T follicular helper cell (primary cell): ENCODE measurements around the gene PSD2.

Experiments used
- DNase-seq: peaks from one replicate; pipeline ENCODE4 v3.0.0-alpha.2; 2020; ENCODE audit warnings: low read depth

The PSD2 gene

DNA sequence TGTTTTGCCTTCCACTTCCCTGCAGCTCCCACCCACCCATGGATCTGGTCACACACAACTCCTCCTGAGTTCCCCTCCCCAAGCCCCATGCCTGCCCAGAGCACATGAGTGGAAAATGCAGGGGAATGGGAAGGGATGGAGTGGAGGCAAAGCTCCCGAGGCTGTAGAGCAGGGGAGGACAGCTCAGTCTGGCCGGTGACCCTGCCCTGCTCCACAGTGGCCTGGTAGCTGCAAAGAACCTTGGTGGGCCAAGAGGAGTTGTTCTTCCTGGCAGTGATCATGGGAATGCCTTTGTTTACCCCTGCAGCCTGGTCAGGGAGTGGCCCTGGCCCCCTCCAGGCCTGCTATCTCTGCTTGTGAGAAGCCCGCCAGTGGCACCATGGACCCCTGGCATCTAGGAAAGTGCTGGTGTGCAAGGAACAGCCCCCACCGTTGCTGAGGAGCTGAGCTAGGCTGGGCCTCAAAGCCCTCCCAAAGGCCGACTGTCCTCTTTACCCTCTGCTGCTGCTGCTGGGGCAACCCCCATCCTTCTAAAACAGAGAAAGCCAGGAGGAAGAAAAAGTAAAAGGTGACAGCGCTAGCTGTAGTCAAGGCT, 60.4 kb downstream of the PSD2 start:
- DNase-seq, result no peak

DNA sequence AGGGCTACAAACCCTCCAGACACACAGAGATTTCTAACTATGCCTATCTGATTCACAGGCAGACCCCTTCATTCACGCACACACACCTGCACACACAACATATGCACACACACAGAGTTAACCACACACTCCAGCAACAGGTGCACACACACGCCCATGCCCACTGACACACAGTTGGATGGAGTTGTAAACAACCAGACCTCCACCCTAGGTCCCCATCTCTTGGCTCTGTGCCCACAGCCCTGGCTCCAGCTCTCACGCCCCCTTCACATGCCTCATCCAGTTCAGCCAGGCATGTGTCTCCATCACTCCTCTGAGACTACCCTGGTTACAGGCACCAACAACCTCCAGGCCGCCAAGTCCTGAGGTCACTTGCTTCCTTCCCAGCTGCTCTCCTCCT, 61.1 kb downstream of the PSD2 start:
- no peak for DNase-seq

DNA sequence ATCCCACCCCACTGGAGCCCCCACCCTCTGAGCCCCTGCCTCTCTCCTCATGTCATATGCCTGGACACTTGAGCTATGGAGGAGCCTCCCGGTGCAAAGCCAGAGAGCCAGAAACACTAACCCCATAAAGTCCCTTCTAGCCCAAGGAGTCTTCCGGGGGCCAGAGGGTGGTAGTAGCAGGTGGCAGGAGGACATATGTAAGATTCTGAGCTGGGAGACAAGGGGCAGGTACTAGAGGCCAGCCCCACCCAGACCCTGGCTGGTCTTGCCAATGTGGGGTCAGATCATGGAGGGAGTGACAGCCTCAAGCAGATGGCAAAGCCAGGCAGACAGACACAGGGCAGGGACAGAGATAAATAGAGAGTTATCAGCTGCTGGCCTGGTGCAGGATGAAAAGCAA, 63.4 kb downstream of the PSD2 start:
- no peak for DNase-seq

GRCh38 chr5:139861021-139861888, 65.6 kb downstream of the PSD2 start:
- no peak for DNase-seq

GRCh38 chr5:139861889-139862207, 66.2 kb downstream of the PSD2 start:
- DNase-seq, result no peak

GRCh38 chr5:139862313-139862712, 66.7 kb downstream of the PSD2 start:
- DNase-seq, result no peak

- DNase-seq, result no peak
Measured at GRCh38 chr5:139862803-139863202, 67.2 kb downstream of the PSD2 start.

DNA sequence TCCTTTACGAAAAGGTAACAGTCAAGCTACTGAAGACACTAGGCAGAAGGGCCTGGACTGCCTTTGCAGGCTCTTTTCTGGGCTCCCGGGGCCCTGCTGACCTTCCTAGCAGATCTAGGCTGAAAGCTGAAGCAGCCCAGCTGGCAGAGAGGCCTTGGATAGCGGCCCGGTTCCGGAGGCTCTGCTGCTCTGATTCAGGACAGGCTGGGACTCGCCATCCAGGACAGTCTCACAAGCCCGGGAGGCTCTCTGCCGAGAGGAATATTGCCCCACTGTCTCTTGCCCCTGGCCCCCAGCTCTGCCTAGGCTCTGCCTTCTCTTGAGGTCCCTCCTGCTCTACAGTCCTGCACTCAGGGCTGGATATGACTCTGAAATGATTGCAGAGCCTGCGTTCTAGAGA, 67.8 kb downstream of the PSD2 start:
- DNase-seq, result no peak

GRCh38 chr5:139863855-139864558, 68.4 kb downstream of the PSD2 start:
- peak; percentile 35 for DNase-seq

- no peak for DNase-seq
Measured at GRCh38 chr5:139864716-139865483, 69.3 kb downstream of the PSD2 start.

DNA sequence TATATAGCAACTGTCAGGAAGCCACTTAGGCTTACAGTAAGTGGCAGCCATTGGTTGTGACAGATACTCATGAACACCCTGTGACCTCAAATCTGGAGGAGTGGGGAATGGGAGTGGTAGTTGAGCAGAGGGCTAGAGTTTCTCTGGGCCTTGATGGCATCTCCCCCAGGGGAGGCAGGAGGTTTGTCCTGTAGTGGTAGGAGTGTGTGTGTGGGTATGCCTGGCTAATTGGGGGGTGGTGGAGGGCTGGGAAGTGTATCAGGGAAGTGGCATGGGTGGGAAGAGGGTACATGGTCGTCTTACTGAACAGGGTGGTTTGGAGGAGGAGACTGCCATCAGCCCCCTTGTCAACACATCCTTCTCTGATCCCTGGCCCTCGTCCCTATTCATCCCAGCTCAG, 71.5 kb downstream of the PSD2 start:
- no peak for DNase-seq

DNA sequence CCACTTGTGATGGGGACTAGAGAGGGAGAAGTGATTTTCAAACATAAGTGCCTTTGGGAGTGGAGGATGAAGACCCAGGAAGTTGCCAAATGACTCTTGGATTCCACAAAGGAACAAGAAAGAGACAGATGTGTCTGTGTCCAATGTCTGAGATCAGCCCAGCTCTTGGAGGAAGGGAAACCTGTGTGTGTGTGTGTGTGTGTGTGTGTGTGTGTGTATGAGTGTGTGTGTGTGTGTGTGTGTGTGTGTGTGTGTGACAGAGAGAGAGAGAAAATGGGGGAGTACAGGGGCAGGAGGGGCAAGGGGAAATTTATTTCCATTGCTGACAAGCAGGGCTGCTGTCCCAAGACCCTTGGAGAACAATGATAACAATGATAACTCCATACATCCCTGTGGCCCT, 72.0 kb downstream of the PSD2 start:
- no peak for DNase-seq

GRCh38 chr5:139869042-139869790, 73.6 kb downstream of the PSD2 start:
- DNase-seq, result no peak

DNA sequence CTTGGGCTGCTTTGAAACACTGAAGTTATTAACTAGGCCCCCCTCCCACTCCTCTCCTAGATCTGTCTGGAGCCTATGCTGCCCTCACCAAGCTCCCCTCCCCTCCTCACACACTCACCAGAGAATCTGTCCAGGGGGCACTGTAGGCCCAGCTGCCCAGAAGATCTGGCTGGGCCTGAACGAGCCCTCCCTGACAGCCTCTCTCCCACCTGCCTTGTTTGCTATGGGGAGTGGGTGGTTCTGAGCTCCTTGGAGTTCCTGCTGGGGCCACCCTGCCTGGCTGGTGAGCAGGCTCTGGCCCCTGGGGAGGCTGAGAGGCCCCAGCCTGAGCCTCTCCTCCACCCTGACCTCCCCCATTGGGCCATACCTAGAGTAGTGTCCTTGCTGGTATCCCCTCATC, 75.1 kb downstream of the PSD2 start:
- no peak for DNase-seq

DNA sequence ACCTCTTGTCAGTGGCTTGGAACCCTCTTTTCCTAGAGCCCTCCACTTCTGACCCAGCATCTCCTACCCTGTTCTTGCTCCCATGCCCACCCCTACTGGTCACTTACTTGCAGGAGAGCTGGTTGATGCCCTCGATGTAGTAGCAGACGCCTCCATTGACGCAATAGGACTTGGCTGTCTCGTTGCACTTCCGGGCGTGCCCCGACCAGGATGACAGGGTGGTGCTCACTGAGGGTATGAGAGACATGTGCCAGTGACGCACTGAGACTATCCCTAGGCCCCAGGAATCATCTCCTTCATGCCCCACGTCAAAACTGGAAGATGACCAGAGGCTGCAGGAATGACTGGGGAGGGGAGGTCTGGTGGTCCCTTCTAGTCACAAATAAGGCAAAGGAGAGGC, 76.0 kb downstream of the PSD2 start:
- no peak for DNase-seq

DNA sequence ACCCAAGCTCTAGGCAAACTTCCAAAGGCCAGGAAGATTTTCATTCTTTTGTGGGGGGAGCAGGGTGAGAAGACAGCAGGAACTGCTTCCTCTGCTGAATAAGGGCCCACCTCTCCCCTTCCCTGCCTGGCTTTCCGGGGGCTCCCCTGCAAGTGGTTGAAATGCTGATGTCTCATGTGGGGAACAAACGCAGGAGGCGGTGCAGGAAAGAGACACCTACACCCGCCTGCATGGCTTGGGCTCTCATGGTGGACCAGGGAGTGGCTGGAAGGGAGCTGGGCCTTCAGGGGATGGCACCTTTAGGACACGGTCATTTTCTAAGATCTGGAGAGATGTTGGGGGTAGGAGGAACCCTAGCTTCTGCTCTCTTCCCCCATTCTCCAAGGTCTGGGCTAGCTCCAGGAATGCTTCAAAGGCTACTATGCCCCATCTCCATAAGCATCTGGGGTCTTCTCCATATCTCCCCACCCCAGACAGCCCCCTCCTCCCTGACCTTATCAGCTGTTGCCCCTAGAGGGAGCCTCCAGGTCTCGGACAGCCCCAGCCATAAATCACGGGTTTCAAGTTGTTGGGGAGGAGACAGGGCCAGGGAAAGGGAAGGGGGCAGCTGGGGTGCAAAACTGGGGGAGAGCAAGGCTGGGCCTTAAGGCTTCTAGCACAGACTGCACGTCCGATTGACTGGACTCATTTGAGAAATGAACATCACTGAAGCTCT, 76.6 kb downstream of the PSD2 start:
- no peak for DNase-seq

DNA sequence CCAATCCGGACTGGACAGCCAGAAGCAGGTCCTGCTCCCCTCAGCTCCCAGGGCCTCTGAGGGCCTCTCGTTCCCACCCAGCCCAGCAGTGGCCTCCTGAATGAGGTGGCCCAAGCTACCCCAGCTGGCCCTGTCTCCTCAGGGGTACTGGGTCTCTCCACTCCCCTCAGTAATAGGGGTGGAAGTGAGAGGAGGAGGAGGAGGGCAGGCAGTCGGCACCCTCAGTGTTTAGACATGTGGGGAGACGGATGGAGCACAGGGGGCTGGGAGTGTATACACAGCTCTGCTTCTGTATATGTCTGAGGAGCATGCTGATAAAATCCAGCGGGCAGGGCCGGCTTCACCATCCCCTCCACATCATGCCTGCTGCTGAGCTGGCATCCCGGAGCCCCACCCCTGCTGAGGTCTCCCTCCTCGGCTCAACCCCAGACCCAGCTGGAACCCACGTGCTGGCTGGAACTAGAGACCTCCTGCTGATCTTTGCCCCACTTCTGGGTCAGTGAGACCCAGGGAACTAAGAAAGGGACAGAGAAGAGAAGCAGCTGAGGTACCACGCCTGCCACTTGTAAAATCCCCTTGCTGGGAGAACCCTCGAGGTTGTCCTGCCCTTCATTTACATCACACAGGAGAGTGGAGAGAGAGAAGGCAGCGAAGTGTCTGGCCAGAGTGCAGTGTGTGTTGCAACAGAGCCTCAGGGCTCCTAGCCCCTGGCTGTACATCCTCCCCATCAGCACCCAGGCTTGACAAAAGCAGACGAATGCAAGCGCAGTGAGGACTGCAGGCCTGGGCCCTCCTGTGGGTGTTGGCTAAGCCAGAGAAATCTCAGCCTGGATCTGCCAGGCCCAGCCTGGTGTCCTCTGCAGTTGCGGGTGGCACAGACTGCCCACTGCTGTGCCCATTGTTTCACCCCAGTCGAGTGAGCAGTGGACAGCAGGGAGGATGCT, 77.5 kb downstream of the PSD2 start:
- DNase-seq, result no peak

DNA sequence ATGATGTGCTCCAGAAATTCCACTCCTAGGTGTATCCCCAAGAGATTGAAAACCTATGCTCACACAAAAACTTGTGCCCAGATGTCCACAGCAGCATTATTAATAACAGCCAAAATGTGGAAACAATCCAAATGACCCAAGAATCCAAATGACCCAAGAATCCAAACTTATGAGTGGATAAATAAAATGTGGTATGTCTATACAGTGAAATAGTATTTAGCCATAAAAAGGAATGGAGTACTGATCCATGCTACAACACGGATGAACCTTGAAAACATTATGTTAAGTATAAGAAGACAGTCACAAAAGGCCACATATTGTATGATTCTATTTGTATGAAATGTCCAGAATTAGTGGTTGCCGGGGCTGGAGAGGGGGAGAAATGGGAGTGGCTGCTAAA, 80.3 kb downstream of the PSD2 start:
- no peak for DNase-seq

- no peak for DNase-seq
Measured at GRCh38 chr5:139877129-139877597, 81.6 kb downstream of the PSD2 start.

- DNase-seq, result no peak
Measured at GRCh38 chr5:139878093-139878492, 82.5 kb downstream of the PSD2 start.
